HG03342 (cell line): ENCODE results near the gene RBFOX2.
"Not testable (repeated sequence)": the region's sequence is repeated elsewhere in the genome, so short reads cannot be mapped to it uniquely, and the experiment has no call there.

Experiments used
- ATAC-seq: cut with Tn5 transposase; IDR thresholded peaks from one replicate; pipeline ENCODE4 v1.9.1; 2021; ENCODE audit warnings: mild to moderate bottlenecking, moderate library complexity; ENCODE audit not compliant: unreplicated experiment

RBFOX2 gene

GRCh38 chr22:36012332-36012731 lies 16.3 kb downstream of the RBFOX2 start:
- no peak for ATAC-seq

DNA sequence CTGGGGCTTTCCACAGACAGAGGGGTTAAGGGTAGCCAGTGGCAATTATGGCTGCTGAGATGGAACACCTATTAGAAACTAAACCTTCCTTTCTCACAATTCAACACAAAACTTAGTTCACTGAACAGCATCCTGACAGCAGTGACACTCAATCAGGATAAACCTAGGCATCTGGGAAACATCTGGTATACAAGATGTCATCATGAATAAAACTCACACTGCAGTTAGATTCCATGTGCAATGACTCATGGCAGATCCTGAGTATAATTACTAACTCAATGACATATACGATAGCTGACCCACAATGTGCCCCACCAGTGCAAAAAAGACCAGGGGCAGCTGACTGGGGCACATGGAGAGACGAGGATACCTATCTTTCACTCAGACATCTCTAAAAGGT lies 17.7 kb downstream of the RBFOX2 start:
- ATAC-seq = no peak

DNA sequence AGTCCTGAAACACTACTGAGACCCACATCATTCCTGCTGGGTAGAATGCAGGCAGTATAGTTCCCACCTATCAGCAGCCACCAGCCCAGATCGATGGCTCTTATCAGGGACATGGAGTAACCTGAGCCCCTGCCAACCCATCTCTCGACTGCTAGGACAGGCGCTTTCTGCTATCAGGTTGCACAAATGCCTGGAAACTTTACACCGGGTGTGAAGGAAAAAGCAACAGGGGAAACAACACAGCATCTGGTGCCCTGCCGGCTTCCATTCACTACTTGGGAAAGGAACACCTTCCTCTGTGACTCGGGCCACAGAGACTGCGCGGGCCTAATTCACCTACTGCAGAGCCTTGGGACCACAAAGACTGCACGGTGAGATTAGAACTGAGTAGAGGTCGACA lies 18.5 kb downstream of the RBFOX2 start:
- ATAC-seq = no peak

DNA sequence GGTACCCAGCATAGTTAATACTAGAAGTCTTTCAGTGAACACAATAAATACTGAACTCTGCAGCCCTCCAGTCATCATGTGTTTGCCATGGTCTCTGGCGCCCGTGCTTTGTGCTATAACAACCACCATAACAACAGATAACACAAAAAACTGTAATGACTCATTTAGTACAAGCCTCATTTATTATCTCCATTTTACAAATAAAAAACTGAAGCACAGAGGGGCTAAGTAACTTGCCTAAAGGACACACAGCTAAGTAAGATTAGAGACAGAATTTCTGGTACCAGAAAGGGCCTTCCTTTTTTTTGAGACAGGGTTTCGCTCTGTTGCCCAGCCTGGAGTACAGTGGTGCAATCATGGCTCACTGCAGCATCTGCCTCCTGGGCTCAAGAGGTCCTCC lies 19.5 kb downstream of the RBFOX2 start:
- ATAC-seq = no peak

DNA sequence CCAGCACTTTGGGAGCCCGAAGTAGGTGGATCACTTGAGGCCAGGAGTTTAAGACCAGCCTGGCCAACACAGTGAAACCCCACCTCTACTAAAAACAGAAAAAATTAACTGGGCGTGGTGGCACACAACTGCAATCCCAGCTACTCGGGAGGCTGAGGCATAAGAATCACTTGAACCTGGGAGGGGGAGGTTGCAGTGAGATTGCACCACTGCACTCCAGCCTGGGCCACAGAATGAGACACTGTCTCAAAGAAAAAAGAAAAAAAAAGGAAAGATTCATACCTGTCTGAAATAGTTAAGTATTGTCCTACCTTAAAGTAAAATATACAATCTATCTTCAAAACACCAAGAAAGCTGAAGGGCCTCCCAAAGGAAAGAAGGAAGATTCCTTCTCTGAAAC lies 20.1 kb downstream of the RBFOX2 start:
- ATAC-seq = no peak

DNA sequence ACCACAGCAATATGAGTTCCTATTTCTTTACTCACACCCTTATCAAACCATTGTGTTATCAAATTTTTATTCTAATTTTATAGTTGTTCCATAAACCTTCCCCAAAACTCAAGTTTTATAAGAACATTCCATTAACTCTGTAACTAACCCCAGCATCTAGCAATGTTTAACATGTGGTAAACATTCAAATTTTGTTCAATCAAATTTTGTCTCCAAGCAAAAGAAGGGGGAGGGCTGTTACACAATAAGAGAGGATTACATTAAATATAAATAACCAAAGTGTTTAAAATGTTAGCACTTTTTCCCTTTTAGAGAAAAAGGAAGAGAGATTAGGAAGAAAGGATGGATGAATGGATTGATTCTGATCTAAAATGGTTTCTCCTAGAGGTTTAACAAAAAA lies 20.5 kb downstream of the RBFOX2 start:
- no peak for ATAC-seq

DNA sequence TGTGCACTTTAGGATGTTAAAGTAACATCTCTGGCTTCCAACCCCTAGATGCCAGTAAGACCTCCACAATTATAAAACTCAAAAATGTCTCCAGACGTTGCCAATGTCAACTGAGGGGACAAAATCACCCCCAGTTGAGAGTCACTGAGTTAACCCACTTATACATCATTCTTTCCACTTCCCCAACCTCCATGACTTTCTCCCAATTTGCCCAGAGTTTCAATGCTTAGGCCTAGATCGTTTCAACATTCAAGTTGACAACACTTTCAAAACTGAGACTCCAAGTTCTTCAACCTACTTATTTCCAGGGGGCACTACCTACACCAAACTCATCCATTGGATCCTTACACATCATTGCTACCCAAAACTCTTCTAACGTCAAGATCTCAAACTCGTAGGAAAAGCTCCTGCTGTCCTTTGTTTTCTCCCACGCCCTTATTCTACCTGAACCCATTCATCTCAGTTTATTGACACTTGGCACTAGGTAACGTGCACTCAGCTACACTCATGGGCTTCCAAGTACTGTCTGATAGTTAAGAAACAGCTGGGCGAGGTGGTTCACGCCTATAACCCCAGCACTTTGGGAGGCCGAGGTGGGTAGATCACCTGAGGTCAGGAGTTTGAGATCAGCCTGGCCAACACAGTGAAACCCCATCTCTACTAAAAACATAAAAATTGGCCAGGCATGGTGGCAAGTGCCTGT lies 24.5 kb downstream of the RBFOX2 start:
- ATAC-seq = no peak

DNA sequence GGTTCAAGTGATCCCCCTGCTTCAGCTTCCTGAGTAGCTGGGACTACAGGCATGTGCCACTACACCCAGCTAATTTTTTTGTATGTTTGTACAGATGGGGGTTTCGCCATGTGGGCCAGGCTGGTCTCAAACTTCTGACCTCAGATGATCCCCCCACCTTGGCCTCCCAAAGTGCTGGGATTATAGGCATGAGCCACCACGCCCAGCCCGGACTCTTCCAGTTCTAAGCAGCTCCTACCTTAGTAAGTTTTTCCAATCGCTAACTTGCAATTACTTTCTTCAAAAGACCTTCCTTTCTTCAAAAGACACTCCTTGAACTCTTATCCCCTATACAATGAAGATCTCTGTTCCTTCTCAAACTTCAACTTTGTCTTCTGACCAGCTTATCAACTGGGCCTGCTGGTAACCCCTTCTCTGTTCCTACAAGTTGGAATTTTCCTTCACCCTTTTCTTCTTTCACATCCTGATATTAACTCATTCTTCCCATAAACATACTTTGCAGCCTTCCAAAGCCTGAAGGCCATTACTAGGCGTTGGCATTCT lies 25.8 kb downstream of the RBFOX2 start:
- no peak for ATAC-seq

GRCh38 chr22:36002084-36002483 lies 26.5 kb downstream of the RBFOX2 start:
- no peak for ATAC-seq

DNA sequence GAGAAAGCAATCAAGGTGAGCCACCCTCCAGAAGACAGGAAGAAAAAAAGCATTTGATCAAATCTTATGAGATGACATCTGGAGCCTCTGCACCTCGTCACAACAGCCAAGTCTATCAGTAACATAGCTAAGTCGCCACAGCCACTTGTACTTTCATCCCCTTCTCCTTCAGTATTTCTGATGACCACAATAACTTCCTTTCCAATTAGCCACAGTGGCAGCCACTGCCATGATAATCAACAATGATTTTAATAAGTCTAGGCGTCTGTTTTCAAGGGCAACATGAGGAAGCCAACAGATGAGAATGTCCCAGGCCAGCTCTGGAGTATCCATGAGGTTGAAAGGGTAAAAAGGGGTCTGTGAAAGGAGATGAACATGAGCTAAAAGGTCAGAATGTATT lies 29.9 kb downstream of the RBFOX2 start:
- ATAC-seq = no peak

DNA sequence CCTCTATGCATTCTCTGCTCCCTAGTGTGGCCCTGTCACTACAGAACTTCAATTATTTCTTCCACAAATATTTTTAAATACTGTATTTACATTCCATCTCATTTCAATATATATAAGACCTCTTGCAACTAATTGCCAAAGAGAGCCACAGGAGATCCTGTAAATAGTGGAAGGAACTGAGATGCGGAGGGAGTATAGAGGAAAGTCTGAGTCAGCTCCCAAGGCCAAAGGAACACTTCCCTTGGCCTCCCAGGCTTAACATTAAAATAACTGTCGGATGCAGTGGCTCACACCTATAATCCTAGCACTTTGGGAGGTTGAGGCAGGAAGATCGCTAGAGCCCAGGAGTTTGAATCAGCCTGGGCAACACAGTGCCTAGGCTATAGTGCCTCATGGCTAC lies 31.2 kb downstream of the RBFOX2 start:
- no peak for ATAC-seq

- ATAC-seq = no peak
Observed at GRCh38 chr22:35996596-35996995, 32.0 kb downstream of the RBFOX2 start.

GRCh38 chr22:35995772-35996171 lies 32.9 kb downstream of the RBFOX2 start:
- ATAC-seq = no peak

DNA sequence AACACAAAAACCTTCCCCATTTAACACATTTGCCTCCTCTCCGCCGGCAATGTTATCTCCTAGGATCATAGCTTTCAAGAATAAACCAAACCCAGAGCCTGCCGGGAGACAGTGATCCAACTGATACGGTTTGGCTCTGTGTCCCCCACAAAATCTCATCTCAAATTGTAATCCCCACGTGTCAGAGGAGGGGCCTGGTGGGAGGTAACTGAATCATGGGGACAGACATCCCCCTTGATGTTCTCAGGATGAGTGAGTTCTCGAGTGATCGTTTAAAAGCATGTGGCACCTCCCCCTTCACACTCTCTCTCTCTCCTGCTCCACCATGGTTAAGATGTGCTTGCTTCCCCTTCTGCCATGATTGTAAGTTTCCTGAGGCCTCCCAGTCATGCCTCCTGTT lies 33.3 kb downstream of the RBFOX2 start:
- ATAC-seq = no peak

GRCh38 chr22:35993727-35994126 lies 34.9 kb downstream of the RBFOX2 start:
- not testable (repeated sequence) for ATAC-seq

GRCh38 chr22:35993048-35993714 lies 35.4 kb downstream of the RBFOX2 start:
- no peak for ATAC-seq

- no peak for ATAC-seq
Observed at GRCh38 chr22:35991168-35991567, 37.5 kb downstream of the RBFOX2 start.

DNA sequence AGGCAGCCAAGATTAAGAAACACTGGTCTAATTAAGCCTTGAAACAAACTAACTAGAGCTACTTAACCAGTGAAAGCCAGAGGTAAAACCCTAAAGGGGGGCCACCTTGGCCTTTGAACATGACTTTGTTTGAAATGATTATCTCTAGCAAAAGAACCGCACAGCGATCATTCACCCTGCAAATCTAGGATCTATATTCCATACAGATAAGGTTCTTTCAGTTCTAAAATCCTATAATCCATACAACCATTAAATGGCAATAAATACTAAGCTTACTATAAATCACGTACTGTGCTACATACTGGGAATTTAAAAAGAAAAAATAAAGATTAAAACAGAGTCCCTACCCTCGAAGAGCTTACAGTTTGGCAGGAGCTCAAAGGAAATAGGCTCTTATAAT lies 40.6 kb downstream of the RBFOX2 start:
- no peak for ATAC-seq

- ATAC-seq = no peak
Observed at GRCh38 chr22:35987487-35987886, 41.1 kb downstream of the RBFOX2 start.

GRCh38 chr22:35986088-35986487 lies 42.5 kb downstream of the RBFOX2 start:
- ATAC-seq = no peak

DNA sequence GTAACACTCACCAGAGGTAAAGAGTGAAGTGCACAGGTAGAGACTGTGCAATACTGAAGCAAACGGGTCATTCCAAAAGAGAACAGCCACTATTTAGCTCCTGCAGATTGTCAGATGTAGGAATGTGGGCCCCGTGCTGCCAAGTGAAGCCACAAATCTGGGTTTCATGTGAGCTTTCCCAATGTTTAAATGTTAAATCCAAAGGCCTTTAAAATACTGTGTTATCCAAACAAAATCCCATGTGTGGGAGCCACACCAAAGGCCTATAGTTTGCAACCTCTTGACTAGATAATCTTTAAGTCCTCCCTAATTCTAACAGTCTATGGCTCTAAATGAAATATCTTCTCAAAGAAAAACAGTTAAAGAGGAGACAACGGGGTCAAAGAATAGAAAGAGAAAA lies 43.3 kb downstream of the RBFOX2 start:
- ATAC-seq = no peak
